ENCODE results near the gene DSCAML1. TPM values are rescaled to one million over a fixed set of nuclear protein-coding genes. Genes with fewer than 3 reads are reported as not detected.

The DSCAML1 gene
- total RNA-seq, 1 experiment from 2014 or later = not detected

GRCh38 chr11:117658809-117659208, 138.2 kb downstream of the DSCAML1 start:
- no peak overlapping the region for H2AFZ ChIP-seq (ENCODE audit: low read length)

GRCh38 chr11:117657794-117658193, 139.2 kb downstream of the DSCAML1 start:
- ChIA-PET CTCF (no interaction called here), POLR2A (ENCODE audit: unreplicated experiment) (no interaction called here)
- intact Hi-C loops (cut with micrococcal nuclease) = no loop called here
- Histone ChIP-seq H3K27me3 (ENCODE audit: low read length) (peaks cover 100% of the 10 kb centered on the region), H3K36me3 (ENCODE audit: low read depth, low read length) (no peaks in the 10 kb centered on the region), H3K9ac (ENCODE audit: low read length) (no peak overlapping the region), H4K20me1 (ENCODE audit: low read length) (no peaks in the 10 kb centered on the region), H3K9me3 (ENCODE audit: low read length) (no peaks in the 10 kb centered on the region; the same call in 1 of the 2 replicates), H3K9me2 (replicated peaks; ENCODE audit: low read length) (no peaks in the 10 kb centered on the region), H3K27ac (ENCODE audit: low read length) (no peak overlapping the region), H3K4me3 (ENCODE audit: low read length) (no peak overlapping the region), H3F3A (ENCODE audit: low read length, unreplicated experiment) (no peaks in the 10 kb centered on the region), H3K79me2 (ENCODE audit: low read length) (no peaks in the 10 kb centered on the region), H2AFZ (ENCODE audit: low read length) (no peak overlapping the region), H3K4me1 (ENCODE audit: insufficient read depth, low read length) (no peaks in the 10 kb centered on the region), H3K4me2 (ENCODE audit: low read length) (no peak overlapping the region)
- no peak for ATAC-seq
- TF ChIP-seq EZH2 (IDR thresholded peaks at IDR 0.05; ENCODE audit: low read length, unreplicated experiment) (no peak), CTCF (conservative IDR thresholded peaks at IDR 0.05; ENCODE audit: low read depth, low read length) (no peak)
- BruUV-seq (replicated peaks) = no TSS peak
- DNase-seq = no peak

More at GRCh38 chr11:117658809-117659208, 138.2 kb downstream of the DSCAML1 start:
- Histone ChIP-seq H3K9me2 (replicated peaks; ENCODE audit: low read length) (no peaks in the 10 kb centered on the region), H3K9ac (ENCODE audit: low read length) (no peak overlapping the region), H3K9me3 (ENCODE audit: low read length) (no peaks in the 10 kb centered on the region; the same call in 1 of the 2 replicates), H3K27me3 (ENCODE audit: low read length) (peaks cover 100% of the 10 kb centered on the region), H3K4me2 (ENCODE audit: low read length) (no peak overlapping the region), H3K36me3 (ENCODE audit: low read depth, low read length) (no peaks in the 10 kb centered on the region), H3K4me3 (ENCODE audit: low read length) (no peak overlapping the region), H3F3A (ENCODE audit: low read length, unreplicated experiment) (no peaks in the 10 kb centered on the region), H3K4me1 (ENCODE audit: insufficient read depth, low read length) (no peaks in the 10 kb centered on the region), H3K79me2 (ENCODE audit: low read length) (no peaks in the 10 kb centered on the region), H4K20me1 (ENCODE audit: low read length) (no peaks in the 10 kb centered on the region), H3K27ac (ENCODE audit: low read length) (no peak overlapping the region)
- ChIA-PET POLR2A (ENCODE audit: unreplicated experiment) (no interaction called here), CTCF (no interaction called here)
- intact Hi-C loops (cut with micrococcal nuclease) = no loop called here
- no TSS peak for BruUV-seq (replicated peaks)
- TF ChIP-seq EZH2phosphoT487 (IDR thresholded peaks at IDR 0.05; ENCODE audit: borderline replicate concordance, low read length) = no peak
- no peak for TF ChIP-seq CTCF (conservative IDR thresholded peaks at IDR 0.05; ENCODE audit: low read depth, low read length)
- TF ChIP-seq EZH2 (IDR thresholded peaks at IDR 0.05; ENCODE audit: low read length, unreplicated experiment) = no peak
- no peak for DNase-seq
- no peak for ATAC-seq

- no peaks in the 10 kb centered on the region for H3F3A ChIP-seq (ENCODE audit: low read length, unreplicated experiment)
- H3K9me3 ChIP-seq (ENCODE audit: low read length) = no peaks in the 10 kb centered on the region
- no peaks in the 10 kb centered on the region for H3K4me1 ChIP-seq (ENCODE audit: insufficient read depth, low read length)
- intact Hi-C loops (cut with micrococcal nuclease) = no loop called here
- H3K9ac ChIP-seq (ENCODE audit: low read length) = no peak overlapping the region
- no peak overlapping the region for H3K27ac ChIP-seq (ENCODE audit: low read length)
- ATAC-seq (no peak), DNase-seq (no peak)
- no peak overlapping the region for H3K4me2 ChIP-seq (ENCODE audit: low read length)
- H3K27me3 ChIP-seq (ENCODE audit: low read length) = peaks cover 97% of the 10 kb centered on the region
- ChIA-PET CTCF (no interaction called here), POLR2A (ENCODE audit: unreplicated experiment) (no interaction called here)
- no peaks in the 10 kb centered on the region for H3K36me3 ChIP-seq (ENCODE audit: low read depth, low read length)
- H3K4me3 ChIP-seq (ENCODE audit: low read length) = no peak overlapping the region
- no peaks in the 10 kb centered on the region for H3K9me2 ChIP-seq (replicated peaks; ENCODE audit: low read length)
- no peaks in the 10 kb centered on the region for H4K20me1 ChIP-seq (ENCODE audit: low read length)
- TF ChIP-seq EZH2 (IDR thresholded peaks at IDR 0.05; ENCODE audit: low read length, unreplicated experiment) (no peak), EZH2phosphoT487 (IDR thresholded peaks at IDR 0.05; ENCODE audit: borderline replicate concordance, low read length) (no peak), CTCF (conservative IDR thresholded peaks at IDR 0.05; ENCODE audit: low read depth, low read length) (no peak)
- no peaks in the 10 kb centered on the region for H3K79me2 ChIP-seq (ENCODE audit: low read length)
- H2AFZ ChIP-seq (ENCODE audit: low read length) = no peak overlapping the region
- no TSS peak for BruUV-seq (replicated peaks)
Observed at GRCh38 chr11:117654281-117655255, 142.4 kb downstream of the DSCAML1 start.
